GM20431 (cell line): ENCODE results near the gene SPRTN.
"Not testable (repeated sequence)": the region's sequence is repeated elsewhere in the genome, so short reads cannot be mapped to it uniquely, and the experiment has no call there.

Experiments used
- in situ Hi-C: fragments of 300-500 bp; cut with MseI, MboI; formaldehyde crosslinking; loops from one replicate; pipeline ENCODE4 v1.15.0; 2020; ENCODE audit warnings: low sequenced_read_pairs; ENCODE audit not compliant: unreplicated experiment

The SPRTN gene

DNA sequence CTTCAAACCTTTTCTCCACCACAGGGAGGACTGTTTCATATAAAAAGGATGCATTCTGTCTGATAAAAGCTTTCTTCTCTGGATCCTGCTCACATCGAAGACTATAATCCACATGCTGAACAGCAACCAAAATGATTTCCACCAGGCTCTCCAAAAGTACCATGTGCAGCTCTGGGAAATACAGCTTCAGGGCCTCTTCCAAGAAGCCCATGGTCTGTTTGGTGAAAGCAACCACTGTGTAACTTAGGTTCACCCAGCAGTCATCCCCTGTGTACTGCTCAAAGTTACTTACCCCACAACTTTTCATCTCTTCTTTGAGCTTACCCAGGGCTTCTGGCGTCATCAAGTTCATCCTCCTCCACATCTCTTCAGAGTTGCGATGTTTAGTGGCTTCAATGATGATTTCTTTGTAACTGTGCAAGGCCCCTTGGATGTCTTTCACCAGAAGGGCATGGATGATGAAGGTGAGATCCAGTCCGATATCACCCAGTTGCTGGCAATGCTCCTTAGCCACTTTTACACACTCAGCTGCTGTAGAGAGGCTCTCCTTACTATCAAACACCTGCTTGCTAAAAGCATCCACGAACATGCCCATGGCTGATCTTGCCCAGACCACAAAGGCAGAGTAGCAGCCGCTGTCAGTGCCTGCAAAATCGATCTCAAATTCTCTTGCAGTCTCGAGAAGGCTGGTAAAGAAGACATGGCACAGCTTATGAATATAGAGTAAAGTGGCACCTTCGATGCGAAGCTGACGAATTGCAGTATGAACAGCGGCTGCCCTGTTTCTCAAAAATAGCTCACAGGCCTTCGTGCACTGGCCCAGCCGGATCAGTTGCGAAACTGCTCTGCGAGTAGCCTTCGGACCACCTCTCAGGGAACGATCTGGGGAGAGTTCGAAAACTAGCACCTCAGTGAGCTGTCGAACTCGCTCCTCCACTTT lies 2.2 kb upstream of the SPRTN start:
- in situ Hi-C loops = no loop called here

DNA sequence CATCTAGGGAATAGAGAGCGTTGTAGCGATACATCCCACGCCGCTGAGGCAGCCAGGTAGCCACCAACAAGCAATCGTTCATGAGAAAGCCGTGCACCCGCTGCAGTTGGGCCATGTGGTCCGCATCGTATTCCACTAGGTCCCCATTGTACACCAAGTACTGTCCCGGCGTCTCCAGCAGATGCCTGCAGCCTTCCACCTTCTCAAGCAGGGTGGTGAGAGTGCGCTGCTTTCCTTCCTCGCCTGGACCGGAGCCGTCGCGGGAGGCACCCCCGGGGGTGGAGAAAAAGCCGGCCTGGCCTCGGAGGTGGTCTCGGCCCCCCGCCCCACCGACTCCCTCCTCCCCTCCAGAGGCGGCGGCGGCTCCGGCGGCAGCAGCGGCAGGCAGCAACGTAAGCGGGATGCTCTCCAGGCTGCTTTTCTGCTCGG lies 1.0 kb upstream of the SPRTN start:
- in situ Hi-C loops = no loop called here

DNA sequence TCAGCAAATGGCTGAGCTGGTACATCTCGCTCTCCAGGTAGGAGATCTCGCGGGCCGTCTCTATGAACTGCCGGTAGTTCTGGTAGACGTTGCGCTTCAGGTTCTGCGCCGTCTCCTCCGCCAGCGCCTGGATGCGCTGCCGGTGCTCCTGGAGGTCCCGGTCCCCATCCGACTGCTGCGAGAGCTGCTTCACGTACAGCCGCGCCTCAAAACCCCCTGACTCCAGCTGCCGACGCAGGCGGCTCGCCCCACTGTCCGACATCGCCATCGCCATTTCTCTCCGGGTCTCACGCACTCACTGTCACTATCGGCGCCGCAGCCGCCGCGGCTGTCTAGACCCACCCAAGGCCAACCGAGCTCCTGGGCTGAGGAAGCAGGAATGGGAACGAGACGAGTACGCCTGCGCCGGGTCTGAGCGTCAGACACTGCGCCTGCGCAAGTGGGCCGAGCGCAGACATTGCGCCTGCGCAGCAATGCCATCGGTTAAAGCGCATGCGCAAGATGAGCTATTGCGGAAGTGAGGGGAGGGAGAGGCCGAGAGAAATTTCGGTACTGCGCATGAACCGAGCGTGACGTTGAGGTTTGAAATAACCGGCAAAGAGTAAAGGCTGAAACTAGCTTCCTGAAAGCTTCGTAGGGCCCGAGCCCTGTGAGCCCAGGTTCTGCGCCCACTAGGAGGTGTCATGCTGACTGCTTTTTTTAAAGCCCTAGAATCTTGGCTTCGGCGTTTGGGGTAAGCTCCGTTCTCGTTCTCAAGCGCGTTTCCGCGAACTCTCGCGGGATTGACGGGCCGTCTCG lies 422 bp upstream of the SPRTN start, which contains the start of gene EXOC8:
Gene EXOC8 (minus strand): TSS at position 381 of the 798 bp plus-strand sequence. CDS start 107 bp downstream, at position 274.
- in situ Hi-C loops = no loop called here

DNA sequence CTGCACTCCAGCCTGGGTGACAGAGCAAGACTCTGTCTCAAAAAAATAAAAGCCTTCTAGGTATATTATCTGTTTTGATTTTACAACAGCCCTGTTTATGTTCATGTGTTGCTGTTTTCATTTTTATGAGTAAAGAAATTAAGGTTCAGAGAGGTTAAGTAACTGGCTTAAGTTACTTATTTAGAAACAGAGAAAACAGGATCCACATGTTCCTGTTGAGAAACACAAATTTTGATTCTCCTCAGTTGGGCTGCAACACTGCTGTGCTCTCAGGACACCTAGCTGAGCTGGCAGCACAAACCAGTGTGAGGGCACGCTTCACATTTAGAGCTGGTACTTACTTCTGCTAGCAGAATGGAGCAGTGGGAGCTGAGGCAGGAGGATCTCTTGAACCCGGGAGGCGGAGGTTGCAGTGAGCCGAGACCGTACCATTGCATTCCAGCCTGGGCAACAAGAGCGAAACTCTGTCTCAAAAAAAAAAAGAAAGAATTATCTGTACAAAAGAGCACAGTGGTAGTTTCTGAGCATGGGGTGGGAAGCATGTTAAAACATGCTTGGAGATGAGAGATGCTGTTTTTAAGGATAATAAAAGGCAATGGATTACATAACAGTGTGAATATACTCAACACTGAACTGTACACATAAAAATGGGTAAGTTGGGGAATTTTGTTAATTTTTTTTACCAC lies 2.4 kb downstream of the SPRTN start:
- in situ Hi-C loops = no loop called here

DNA sequence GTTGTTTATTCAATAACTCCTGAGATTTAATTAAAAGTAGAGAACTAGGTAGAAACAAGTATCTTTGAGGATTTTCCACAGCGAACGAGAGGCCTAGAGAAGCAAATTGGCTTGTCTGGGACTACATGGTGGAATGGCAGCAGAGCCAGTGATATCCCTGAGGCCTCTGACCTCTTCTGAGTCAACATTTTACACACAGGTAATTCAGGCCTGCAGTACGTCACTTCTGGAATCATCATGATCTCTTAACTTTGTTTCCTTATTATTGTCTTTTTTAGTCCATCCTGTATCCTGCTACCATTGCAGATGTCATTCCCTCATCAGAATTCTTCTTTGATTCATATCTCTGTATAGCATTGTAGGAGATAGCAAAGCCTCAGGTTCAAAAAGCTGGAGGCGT lies 9.9 kb downstream of the SPRTN start:
- in situ Hi-C loops = no loop called here

DNA sequence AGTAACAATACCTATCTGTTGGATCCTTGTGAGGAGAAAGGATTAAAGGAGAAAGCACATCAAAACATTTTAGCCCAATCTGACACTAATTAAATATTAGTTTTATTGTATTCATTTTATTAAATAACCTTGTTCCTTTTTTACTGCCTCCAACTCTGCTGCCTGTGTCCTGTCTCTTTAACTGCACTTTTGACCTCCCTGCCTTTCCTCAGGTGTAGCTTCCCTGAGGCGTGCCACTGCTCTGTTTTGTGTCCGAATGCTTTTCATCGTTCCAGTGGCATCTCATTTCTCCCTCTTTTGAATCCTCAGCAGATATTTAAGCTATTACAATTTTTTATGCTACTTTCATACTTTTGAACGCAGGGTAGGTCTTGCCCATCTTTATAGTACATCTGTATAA lies 10.3 kb downstream of the SPRTN start:
- in situ Hi-C loops = no loop called here

DNA sequence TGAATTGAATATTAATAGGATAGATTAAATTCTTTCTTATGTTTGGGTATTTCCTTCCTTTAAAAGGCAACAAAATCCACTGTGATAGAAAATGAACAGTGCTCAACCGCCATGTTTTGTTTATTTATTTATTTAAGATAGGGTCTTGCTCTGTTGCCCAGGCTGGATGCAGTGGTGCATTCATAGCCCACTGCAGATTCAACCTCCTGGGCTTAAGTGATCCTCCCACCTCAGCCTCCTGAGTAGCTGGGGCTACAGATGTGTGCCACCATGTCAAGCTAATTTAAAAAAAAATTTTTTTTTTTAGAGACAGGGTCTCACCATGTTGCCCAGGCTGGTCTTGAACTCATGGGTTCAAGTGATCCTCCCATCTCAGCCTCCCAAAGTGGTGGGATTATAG lies 10.8 kb downstream of the SPRTN start:
- in situ Hi-C loops = not testable (repeated sequence)

DNA sequence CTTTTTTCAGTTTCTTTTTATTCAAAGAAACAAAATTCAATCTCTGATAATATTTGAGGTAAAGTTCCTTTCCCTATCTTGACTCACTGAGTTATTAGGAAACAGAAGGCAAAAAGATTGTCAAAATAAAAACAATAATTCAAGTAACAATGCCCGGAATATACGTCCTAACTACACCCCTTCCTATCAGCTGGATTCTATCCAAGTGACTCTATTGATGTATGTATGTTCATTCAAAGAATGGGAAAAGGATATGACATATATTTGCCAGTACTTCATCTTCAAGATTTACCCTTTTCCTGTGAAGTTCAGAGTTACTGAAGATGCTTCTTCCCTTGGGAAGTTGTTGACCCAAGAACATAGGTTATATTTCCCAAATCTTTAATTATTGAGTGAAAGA lies 13.7 kb downstream of the SPRTN start:
- in situ Hi-C loops = loop anchor here (10.0 kb wide), 1 partner anchor 233 kb away; no protein-coding TSS in a partner anchor

DNA sequence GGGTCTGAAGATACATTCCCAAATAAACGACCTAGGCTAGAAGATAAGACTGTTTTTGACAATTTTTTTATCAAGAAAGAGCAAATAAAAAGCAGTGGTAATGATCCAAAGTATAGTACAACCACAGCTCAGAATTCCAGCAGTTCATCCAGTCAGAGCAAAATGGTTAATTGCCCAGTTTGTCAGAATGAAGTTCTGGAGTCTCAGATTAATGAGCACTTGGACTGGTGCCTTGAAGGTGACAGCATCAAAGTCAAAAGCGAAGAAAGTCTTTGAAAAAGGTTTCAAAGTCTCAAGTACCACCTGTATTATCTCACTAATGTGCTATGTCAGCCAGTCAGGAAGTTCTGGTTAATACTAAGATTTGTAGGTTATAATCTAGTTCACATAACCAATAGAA lies 15.0 kb downstream of the SPRTN start:
- in situ Hi-C loops = loop anchor here (10.0 kb wide), 1 partner anchor 232 kb away; no protein-coding TSS in a partner anchor

DNA sequence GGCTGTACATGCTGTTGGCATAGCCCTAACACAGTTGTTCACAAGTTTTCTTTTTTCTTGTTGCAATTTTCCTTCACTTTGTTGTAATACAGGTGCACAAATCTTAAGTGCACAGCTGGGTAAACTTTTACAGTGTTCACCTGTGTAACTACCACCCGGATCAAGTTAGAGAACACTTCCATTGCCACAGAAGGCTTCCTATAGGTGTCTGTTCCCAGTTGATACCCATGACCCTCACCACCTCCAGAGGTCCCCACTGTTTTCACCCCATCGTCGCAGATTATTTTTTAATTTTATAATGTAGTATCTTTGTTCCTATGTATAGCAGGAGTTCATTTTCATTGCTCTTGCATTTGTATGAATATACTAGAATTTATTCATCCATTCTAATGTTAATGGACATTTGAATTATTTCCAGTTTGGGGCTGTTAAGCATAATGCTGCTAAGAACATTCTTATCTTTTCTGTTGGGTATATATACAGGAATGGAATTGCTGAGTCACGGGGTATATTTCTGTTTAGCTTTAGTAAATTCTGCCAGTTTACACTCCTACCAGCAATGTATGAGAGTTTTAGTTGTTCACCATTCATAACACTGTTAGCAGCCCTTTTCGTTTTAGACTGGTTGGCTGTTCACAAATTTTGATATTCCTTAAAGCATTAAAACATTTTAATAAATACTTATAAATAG lies 16.4 kb downstream of the SPRTN start:
- in situ Hi-C loops = loop anchor here (10.0 kb wide), 1 partner anchor 230 kb away; no protein-coding TSS in a partner anchor

DNA sequence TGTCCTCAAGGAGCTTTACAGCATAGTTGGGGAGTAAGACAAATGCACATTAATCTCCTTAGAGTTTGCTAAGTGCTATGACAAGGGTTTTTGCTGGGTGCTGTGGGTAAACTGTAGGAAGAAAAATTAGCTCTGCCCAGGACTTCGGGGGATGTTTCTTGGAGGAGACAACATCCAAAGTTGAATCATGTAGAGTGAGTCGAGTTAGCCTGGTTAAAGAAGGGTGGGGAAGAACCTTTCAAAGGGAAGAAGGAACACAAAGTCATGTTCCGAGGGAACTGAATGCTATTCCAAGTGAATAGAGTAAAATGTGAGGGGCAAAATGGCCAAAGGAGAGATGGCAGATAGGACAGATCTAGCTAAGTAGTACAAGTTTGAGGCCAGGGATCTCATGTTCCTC lies 17.1 kb downstream of the SPRTN start:
- in situ Hi-C loops = loop anchor here (10.0 kb wide), 1 partner anchor 230 kb away; no protein-coding TSS in a partner anchor

DNA sequence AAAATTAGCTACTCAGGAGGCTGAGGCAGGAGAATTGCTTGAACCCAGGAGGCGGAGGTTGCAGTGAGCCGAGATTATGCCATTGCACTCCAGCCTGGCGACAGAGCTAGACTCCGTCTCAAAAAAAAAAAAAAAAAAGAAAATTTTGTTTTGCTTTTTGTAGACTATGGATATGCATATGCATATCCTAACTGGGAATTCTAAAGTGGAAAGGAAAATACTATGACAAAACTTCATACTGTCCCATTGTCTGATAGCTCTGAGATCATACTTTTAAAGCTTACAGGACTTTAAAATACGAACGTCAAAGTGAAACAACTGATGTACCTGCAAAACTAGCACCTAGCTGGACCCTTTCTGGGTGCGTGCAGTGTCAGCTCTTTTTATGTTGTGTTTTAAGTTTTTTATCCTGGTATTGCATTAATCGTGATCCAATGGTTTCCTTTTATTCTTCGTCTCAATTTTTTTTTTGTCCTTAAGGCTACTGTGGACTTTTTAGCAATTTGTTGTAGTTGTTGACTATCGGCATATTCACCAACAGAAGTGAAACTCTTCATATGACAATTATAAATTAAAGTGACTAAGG lies 19.2 kb downstream of the SPRTN start:
- in situ Hi-C loops = loop anchor here (10.0 kb wide), 1 partner anchor 228 kb away; no protein-coding TSS in a partner anchor

DNA sequence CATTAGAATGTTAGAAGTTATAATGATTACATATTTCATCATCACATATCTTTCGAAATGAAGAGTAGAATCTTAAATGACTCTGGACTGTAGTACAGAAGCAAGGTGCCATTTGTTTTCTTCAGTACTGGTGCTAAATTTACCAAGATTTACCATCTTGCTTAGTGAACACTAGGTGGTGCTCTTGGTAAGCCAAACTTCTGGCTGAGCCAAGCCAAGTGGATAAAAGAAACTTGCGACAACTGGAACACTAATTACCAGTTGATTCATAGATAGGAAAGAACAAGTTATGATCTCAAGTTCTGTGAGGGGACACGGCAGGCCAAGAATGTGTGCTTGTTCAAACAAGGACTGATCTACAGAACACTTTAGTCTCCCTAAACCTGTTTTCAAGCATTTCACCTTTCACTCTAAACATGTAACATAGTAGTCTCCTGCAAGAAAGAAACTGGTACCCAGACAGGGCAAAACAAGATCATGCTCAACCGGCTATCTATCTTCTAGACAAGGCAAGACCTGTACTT lies 19.8 kb downstream of the SPRTN start:
- in situ Hi-C loops = loop anchor here (10.0 kb wide), 1 partner anchor 227 kb away; no protein-coding TSS in a partner anchor

DNA sequence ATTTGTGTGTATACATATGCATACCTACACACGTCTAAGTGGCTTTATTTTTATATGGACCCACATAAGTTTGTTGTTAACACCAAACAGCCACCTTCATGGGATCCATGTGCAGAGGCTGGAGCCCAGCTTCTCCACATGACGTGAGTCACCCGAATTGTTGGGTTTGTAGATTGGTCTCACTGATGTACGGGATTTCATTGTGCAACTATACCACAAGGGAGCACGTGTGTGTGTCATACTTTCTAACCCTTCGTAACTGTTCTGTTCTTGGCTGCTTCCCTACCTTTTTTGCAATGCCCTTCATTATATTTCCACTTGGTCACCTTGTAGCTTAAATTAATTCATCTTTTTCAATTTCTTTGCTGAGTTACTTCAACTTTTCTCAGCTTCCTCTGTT lies 21.0 kb downstream of the SPRTN start:
- in situ Hi-C loops = loop anchor here (10.0 kb wide), 1 partner anchor 226 kb away; no protein-coding TSS in a partner anchor

DNA sequence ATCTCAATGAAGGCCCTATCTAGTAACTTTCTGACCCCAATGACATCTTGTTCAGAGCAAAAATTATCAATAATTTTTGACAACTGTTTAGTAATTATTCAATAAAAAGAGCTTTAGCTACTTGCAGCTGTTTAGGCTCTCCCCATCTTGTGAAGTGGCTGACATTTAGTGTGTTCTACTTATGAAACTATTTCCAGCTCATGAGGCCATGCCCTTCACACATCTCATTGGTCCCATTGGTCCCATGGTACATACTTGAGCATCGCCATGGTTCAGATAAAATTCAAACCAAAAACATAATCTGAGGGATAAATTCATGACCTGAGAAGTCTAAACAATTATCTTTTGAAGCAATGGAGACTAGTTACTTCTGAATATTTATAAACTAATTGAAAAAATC lies 24.2 kb downstream of the SPRTN start:
- in situ Hi-C loops = no loop called here

DNA sequence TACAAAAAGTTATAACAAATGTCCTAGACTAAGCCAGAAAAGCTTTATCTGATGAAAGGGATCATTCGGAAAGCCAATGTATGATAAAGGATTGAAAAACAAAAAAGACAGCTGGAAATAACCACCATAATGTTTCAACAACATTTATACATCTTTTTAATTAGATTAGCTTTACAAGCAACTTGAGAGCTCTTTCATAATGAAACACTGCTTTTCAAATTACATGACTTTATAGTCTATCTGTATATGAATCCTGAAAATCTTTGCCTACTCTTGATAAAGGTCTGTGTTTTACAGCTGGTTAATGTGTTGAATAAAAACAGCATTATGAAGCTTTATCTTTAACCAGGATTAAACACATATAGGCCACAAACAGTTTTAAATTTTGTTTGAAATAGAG lies 25.5 kb downstream of the SPRTN start:
- in situ Hi-C loops = no loop called here

DNA sequence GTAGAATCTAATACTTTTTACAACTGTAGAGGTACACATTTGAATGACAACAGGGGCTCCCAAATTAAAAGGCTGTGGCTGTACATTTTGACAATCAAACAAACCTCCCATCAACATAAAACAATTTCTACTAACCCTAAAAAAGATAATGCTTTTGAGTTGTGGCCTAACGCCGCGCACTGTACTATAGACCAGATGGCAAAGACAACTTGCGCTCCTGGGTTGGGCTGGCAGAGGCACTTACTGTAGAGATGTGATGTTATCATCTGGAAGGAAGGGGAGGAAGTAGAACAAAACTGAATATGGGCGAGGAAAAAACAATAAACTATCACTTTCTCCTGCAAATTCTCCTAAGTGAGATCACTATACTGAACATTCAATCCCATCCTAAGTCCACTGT lies 26.1 kb downstream of the SPRTN start:
- in situ Hi-C loops = no loop called here

DNA sequence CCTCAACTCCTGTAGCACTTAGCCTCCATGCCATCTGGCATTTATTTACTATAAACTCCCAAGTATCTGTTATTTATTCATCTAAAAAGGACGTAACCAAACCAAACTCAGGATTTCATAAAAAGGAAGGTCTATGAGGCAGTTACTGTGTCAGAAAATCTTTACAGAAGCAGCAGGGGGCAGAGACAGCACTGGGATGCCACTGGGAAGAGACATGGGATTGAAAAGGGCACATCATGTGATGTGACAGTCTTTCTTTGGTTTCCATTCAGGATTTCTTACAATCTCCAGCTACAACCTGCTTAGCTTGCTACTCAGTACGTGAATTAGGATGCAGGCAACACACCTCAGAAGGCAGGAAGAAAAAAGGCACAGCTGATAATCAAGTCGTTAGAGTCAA lies 31.2 kb downstream of the SPRTN start:
- in situ Hi-C loops = no loop called here

DNA sequence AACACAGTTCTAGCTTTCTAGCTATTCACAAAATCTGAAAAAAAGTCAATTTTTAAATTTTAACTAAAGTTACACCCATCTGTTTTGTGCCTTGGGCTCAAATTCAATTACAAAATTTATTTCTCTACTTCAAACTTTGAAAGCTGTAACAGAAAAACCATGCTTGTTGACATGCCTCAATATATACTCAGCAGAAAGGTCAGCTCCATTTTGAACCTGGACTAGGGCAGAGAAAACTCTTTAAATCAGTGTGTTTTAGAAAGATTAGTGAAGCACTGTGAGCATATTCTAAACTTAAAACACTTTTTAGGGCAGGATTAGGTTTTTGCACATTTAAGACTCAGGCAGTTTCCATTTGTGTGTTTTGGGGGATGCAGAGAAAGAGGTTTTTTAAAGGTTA lies 34.4 kb downstream of the SPRTN start:
- in situ Hi-C loops = no loop called here
